Left lobe of liver (tissue), 2 donors: ENCODE measurements around the gene DNAAF6. TPM values are rescaled to one million over a fixed set of nuclear protein-coding genes. Genes with fewer than 3 reads are reported as not detected.
"Not testable (repeated sequence)": the region's sequence is repeated elsewhere in the genome, so short reads cannot be mapped to it uniquely, and the experiment has no call there.

ENCODE experiments used
- ATAC-seq: fragments of 200-7000 bp; cut with Tn5 transposase; one replicate; pipeline ENCODE4 v1.9.1; 2020; ENCODE audit warnings: mild to moderate bottlenecking, moderate library complexity
- DNase-seq: peaks from one replicate; pipeline ENCODE4 v3.0.0-alpha.2; 2020; ENCODE audit warnings: low spot score
- total RNA-seq: library from RNA; stranded (reverse); gene quantifications from one replicate; pipeline ENCODE4 v1.2.1, GENCODE V29; 2021
- donor health status: DM: no; HTN: no; CAD: no; lungs with moderate emphysema.
- donor health status: DM: no; HTN: yes; CAD: no.

Gene DNAAF6
- not detected for total RNA-seq

DNA sequence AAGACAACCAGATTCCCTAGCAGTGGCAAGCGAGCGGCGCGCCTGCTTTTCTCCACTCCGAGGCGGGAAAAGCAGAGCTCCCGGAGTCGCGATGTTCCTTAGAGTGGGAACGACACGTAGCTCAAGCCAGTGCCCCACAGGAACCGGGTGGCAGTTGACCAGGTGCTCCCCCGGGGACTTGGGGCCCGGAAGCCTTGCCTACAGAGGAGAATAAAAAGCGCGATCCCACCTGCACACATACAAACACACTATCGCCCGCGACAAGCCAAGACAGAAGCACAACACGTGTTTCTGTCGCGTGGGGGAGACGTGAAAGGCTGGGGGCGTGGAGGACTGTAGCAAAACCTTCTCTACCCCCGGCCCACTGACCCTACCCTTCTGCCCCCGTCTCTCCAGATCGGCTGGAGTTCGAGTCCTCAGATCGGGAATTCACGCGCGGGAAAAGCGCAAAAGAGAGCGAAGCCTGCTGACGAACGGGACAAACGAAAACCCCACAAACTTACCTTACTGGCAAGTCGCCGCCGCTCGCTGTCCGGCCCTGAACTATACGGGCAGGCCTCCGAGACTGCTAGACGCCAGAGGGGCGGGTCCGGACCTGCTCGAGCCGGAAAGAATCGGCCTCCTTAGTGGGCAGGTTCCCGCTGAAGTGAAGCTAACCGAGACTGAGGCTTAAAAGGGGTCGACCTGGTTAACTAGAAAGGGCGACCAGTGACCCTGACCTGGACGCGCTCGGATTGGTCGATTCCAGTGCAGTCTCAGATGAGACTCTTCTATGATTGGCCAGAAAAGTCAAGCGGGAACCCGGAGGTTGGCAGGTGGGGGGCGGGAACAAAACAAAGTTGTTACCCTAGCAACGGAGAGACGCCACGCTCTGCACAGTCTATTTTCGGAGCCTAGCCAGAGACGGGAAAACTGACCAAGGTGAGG, at the start of gene DNAAF6, which contains the start of gene NUP62CL:
TSS of gene DNAAF6 (plus strand) at position 842 of the 927 bp plus-strand sequence. CDS start 6,265 bp downstream, outside the sequence.
TSS of gene NUP62CL (minus strand) at position 664 of the 927 bp plus-strand sequence. CDS start 31,287 bp downstream, outside the sequence.
- peak; percentile 80 for DNase-seq
- ATAC-seq, result peak; percentile 93

DNA sequence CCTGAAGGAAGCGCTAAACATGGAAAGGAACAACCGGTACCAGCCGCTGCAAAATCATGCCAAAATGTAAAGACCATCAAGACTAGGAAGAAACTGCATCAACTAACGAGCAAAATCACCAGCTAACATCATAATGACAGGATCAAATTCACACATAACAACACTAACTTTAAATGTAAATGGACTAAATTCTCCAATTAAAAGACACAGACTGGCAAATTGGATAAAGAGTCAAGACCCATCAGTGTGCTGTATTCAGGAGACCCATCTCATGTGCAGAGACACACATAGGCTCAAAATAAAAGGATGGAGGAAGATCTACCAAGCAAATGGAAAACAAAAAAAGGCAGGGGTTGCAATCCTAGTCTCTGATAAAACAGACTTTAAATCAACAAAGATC, 48.8 kb upstream of the DNAAF6 start:
- DNase-seq, ATAC-seq: not testable (repeated sequence)

- ATAC-seq (no peak), DNase-seq (no peak)
These were observed 39.1 kb upstream of the DNAAF6 start for GRCh38 chrX:107167163-107167921.

- ATAC-seq, result no peak
- no peak for DNase-seq
These were observed 38.2 kb upstream of the DNAAF6 start for GRCh38 chrX:107168257-107168656.

- DNase-seq, result no peak
- no peak for ATAC-seq
These were observed 37.7 kb upstream of the DNAAF6 start for GRCh38 chrX:107168712-107169111.

GRCh38 chrX:107171369-107172102, 34.9 kb upstream of the DNAAF6 start:
- DNase-seq (no peak), ATAC-seq (no peak)

- DNase-seq (no peak), ATAC-seq (no peak)
These were observed 9.1 kb upstream of the DNAAF6 start for GRCh38 chrX:107197319-107197718.

GRCh38 chrX:107198074-107198473, 8.3 kb upstream of the DNAAF6 start:
- not testable (repeated sequence) for ATAC-seq, DNase-seq

DNA sequence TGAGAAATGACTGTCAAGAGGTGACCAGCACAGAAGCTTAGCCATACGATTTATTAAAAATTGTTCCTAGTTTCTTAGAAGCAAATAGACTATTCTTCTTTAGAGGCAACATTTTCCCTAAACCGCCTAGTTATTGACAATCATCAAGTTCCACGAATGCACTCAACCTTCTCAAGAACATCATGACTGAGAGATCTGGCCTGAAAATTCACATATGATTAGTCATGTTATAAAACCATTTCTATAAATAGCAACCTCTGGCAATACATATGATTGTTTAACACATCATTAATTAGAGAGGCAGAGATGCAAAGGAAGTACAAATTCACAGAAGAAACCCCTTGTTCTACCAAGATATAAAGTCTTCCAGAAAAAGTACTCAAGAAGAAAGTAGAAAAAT, 6.9 kb upstream of the DNAAF6 start:
- DNase-seq, result no peak
- no peak for ATAC-seq

GRCh38 chrX:107204068-107204605, 2.3 kb upstream of the DNAAF6 start:
- DNase-seq (no peak), ATAC-seq (no peak)

- no peak for ATAC-seq
- no peak for DNase-seq
These were observed 270 bp downstream of the DNAAF6 start for GRCh38 chrX:107206697-107207065.

DNA sequence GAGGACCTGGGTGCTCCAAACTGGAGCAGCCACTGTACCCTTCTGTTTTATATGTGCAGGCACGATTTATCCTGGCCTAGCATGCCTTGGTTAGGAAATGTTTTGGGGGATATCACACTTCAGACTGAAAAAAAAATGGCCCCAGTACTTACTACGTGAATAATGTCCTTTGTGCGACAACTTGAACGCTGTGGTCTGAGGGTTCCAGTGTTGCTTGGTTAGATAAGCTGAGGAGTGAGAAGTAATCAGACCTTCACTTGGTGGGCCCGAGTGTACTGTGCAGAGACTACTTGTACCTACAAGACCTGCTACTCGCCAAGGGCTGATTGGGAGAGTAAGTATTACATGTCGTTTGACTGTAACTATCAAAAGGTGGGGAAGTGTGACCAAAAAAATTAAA, 678 bp downstream of the DNAAF6 start:
- ATAC-seq, result no peak

DNA sequence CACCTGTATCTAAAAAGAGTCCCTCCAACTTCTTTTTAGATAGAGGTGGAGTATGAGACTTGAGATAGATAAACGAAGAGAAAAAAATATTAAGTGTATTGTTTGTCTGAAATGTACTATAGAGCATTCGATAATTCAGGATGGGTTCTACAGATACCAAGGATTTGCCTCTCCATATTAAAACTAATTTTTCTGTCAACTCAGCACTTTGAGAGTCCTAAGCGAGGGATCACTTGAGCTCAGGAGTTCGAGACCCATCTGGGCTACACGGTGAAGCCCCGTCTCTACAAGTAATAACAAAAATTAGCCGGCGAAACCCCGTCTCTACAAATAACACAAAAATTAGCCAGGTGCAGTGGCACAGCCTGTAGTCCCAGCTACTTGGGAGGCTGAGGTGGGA, 1.5 kb downstream of the DNAAF6 start:
- DNase-seq (no peak), ATAC-seq (no peak)

More for the DNA sequence above, 678 bp downstream of the DNAAF6 start:
- no peak for DNase-seq

- DNase-seq (no peak), ATAC-seq (peak; percentile 60)
These were observed 7.1 kb downstream of the DNAAF6 start for GRCh38 chrX:107213477-107213876.

DNA sequence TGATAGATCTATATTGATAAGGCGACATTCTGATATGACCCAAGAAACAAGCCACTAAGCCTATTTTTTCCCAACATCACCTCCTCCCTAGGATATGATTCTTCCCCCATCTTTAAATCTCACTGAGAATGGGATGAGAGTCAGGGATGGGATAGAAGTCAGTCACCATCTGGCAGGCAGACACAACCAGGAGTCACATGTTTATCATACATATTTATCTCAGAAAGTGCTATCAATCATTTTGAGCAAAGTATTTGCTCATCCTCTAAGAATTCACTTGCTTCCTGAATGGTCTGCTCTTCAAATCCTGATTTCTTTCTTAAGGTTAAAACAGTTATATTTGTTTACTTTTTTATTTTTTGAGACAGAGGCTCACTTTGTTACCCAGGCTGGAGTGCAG, 20.3 kb downstream of the DNAAF6 start:
- ATAC-seq (no peak), DNase-seq (no peak)

DNA sequence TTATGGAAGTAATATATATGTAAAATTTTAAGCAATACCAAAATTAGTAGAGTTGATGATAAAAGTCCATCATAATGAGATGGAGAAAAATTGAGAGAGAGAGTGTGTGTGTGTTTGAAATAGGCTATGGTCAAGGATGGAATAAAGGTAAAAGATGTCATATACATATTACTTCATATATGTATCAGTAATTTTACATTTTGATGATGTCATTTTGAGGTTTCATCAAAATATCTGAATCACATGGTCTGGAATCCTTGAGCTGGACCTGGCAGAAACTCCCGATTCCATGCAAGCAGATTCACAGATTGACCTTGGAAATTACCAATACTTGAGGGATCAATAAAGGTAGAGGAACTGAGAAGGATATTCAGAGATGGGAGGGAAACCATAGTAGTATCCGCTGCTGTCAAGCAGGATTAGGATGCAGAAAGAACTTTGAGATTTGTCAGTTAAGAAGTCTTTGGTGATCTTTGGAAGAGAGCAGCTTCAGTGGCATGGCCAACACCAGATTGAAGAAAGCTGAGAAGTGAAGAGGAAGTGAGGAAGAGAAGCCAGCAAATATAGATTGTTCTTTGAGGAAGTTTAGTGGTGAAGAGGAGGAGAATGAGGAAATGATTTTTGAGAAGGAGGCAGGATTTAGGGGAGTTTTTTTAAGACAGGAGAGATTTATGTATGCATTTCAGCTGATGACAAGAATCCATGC, 21.5 kb downstream of the DNAAF6 start:
- DNase-seq, result no peak
- ATAC-seq, result no peak

GRCh38 chrX:107228486-107228819, 22.0 kb downstream of the DNAAF6 start:
- ATAC-seq (no peak), DNase-seq (no peak)

- ATAC-seq, result peak; percentile 33
- DNase-seq, result no peak
These were observed 66.1 kb downstream of the DNAAF6 start for GRCh38 chrX:107272431-107272921.

GRCh38 chrX:107273795-107274194, 67.4 kb downstream of the DNAAF6 start:
- no peak for DNase-seq
- ATAC-seq, result no peak

- no peak for ATAC-seq
- DNase-seq, result no peak
These were observed 82.3 kb downstream of the DNAAF6 start for GRCh38 chrX:107288676-107289075.
